HG02763 (cell line): ENCODE data around the gene LEFTY1.
A peak's percentile ranks its signal among the peaks of the same experiment; 100 is the strongest.
"Not testable (repeated sequence)": the region's sequence is repeated elsewhere in the genome, so short reads cannot be mapped to it uniquely, and the experiment has no call there.

Experiments used
- ATAC-seq: cut with Tn5 transposase; IDR thresholded peaks from one replicate; pipeline ENCODE4 v1.9.1; 2021; ENCODE audit warnings: mild to moderate bottlenecking, moderate library complexity; ENCODE audit not compliant: unreplicated experiment

The LEFTY1 gene

GRCh38 chr1:225889743-225890142, 797 bp upstream of the LEFTY1 start:
- no peak for ATAC-seq

DNA sequence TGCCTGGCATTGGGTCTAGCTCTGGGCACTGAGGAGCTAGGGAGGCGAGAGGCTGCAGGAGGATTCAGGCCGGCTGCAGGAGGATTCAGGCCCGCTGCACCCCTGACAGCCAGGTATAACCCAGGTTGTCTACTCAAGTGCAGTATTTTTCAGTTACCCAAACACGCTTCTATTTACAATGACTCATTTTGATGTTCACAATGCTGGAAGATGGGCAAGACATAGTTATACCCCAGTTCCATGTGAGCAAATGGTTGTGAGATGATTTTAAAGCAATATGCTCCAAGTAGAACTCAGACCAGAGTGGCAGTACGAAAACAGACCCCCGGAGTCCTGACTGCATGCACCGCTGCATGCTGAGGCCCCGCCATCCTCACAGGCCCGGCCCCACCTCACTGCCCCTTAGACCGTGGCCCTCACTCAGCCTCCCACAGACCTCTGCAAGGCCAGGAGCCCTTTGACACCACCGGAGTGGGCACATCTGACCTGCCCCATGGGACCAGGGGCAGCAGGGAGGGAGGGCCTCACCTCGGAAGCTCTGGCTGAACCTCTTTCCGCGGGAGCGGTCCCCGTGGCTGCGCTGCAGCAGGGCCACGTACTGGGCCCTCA, 553 bp downstream of the LEFTY1 start:
- no peak for ATAC-seq

DNA sequence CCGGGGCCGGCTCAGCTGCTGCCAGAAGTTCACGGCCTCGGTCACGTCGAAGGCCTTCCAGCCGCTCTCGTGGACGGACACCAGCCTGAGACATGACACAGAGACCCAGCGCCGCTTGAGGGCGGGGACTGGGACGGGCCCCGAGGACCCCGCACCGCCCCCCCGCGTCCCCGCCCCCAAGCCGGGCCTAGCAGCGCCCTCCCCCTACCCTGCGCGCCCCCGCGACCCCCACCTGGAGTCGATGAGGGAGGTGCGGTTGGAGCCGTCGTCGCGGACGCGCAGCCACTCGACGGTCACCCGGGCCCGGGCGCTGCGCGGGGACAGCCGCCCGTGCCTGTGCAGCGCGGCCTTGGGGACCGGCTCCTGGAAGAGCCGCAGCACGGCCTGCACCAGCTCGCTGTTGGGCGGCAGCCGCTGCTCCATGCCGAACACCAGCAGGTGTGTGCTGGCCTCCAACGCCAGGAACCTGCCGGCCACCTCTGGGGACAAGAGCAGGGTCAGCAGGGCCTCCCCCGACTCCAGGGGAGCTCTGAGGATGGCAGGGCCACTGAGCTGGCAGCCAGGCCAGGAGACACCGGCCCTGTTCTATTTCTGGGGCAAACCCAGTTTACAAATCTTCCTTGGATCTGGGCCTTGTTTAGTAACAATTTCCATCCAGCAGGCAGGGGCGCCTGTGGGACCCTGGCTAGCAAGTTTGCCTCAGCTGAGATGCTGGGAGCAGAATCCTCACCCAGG, 1.2 kb downstream of the LEFTY1 start:
- ATAC-seq: not testable (repeated sequence)

- ATAC-seq: no peak
Observed at GRCh38 chr1:225887030-225887314, 2.0 kb downstream of the LEFTY1 start.

DNA sequence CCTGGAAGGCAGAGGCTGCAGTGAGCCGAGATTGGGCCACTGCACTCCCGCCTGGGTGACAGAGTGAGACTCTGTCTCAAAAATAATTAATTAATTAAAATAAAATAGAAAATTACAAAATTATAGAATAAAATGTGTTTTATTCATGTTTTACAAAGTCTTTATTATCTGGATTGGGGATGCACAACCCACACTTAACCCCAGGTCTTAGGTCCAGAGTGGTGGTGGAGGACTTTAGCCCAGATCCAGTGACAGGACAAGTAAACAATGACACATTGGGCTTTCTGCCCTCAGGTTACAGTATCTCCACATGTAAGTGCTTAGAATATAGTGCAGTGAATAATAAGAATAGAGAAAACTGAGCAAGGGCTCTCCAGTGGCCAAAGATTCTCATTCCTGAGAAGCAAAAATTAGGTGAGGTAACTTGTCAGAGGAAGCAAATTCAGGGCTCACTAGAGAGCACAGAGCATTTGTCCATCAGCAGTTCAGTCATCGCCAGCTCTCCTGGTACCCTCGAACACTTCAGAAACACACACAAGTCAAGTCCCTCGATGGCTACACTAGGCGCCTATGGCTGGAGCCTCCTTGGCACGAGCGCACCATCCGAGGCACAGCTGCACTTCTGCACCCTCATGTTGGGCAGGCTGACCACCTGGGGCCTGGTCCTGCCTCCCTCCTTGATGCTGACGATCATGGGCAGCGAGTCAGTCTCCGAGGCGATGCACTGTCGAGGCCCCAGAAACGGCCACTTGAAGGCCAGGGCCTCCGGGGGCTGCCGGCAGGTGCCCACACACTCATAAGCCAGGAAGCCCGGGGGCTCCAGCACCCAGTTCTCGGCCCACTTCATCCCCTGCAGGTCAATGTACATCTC, 2.6 kb downstream of the LEFTY1 start:
- no peak for ATAC-seq

DNA sequence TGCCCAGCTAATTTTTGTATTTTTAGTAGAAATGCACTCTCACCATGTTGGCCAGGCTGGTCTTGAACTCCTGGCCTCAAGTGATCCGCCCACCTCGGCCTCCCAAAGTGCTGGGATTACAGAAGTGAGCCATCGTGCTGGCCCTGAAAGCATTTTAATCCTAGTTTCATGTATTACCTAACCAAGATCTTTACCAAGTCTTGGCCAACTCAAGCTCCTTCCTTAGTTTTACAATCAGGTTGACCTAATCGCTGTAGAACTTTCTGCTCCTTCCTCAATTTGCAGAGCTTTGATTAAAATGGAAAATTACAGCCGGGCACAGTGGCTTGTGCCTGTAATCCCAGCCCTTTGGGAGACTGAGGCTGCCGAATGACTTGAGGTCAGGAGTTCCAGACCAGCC, 3.6 kb downstream of the LEFTY1 start:
- ATAC-seq: no peak

GRCh38 chr1:225883616-225884265, 5.2 kb downstream of the LEFTY1 start:
- ATAC-seq: no peak

- peak; percentile 28 for ATAC-seq
Observed at GRCh38 chr1:225882694-225883615, 6.0 kb downstream of the LEFTY1 start.

- ATAC-seq: peak; percentile 67
Observed at GRCh38 chr1:225881959-225882693, 6.8 kb downstream of the LEFTY1 start, which contains the start of gene TMEM63A. Gene TMEM63A (minus strand): TSS chr1:225882380. CDS start chr1:225877580, 4,800 bp downstream.

DNA sequence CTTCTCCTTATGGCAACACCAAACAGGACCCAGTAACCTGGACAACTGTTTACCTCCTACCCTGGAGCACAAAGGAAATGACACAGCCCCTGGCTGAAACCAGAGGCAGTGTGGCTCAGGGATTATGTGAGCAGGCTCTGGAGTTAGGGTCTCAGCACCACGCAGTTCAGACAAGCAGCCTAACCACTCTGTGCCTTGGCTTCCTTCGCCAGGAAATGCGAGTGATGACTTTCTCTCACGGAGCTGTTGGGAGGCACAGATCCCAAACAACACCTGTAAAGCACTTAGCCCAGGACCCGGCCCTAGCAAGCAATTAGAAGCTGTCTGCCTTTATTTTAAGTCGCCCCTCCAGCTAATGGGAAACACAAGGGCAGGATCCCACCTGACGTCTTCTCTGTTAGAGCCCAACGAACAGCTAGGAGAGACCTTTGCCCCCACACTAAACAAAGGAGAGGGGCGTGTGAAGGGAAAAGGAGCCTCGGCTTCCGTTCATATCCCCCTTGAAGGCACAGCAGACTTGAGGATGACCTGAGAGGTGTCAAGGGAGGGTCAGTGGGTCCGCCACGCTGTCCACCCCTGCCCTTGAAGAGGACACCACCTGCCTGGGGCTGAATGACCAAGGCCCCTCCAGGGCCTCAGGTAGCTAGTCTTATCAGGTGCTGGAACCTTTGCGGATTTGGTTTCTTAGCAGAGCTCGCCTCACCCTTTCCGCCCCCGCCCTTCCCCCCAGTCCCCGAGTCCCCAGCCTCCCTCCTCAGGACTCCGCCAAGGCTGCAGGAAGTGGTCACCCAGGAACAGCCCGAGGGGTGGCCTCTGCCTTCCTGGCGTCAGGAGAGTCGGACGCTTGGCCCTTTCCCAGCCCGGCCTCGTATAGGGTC, 7.6 kb downstream of the LEFTY1 start:
- ATAC-seq: no peak

- ATAC-seq: no peak
Observed at GRCh38 chr1:225880636-225881035, 8.3 kb downstream of the LEFTY1 start.

DNA sequence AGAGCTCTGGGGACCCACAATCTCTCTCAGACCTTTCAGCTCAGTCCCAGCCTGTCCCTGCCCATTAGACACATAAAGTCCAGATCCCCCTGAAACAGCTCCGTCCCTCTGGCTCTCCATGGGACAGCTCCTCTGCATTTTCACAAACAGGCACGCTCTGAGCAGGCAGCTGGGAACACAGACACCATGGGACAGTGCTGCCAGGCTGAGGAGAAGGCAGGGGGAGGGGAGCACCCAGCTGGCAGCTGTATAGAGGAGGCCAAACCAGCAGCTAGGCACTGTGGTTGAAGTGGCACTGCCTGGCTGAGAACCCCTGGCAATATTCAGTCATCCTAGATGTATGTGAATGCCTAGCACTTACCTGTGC, 8.7 kb downstream of the LEFTY1 start:
- ATAC-seq: no peak

DNA sequence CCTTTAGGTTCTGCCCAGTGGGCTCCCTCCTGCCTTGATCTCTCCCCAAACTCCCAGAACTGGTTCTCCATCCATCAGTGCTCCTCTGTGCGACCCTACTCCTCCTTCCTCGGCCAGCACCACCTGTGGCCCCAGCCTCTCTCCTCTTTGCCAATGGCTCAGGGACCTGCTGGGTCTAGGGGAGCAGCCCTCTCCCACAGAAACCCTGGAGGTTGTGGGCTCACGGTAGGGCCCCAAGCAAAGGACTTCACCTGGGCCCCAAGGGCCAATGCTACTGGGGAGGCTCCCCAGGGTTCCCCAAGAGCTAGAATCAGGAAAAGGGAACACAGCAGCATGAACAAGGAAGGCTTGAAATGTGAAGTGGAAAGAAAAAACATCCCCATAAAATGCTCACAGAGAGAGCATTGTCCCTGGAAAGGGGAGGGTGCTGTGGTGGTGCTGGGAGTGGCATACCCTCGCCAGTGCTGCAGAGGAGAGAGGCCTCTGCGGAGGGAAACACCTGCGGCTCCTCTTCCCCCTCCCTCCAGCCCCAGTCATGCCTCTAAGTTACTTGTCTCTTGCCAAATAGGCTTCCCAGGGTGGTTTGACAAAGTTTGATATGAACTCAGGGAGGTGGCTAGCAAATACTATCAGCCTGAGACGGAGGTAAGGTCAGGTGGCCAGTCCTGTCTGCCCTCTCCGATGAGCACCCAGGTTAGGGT, 9.3 kb downstream of the LEFTY1 start:
- no peak for ATAC-seq

DNA sequence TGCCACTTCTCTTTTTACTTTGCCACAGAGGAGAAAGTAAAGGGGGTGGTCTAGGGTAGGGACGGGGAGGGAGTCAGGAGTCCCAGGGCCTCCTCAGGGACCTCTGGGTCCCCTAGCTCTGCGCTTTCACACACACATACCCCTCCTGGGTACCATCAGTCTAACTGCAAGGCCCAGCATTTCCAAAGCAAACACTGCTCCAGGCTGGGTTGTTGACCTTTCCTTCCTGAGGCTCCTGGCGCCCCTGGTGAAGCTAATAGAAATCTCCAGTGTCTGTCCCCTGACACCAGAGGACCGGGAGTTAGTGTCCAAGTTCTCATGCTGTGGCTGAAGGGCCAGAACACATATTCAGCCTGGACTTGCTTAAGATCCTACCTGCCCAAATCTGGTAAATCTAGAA, 10.7 kb downstream of the LEFTY1 start:
- no peak for ATAC-seq

- ATAC-seq: no peak
Observed at GRCh38 chr1:225877580-225877979, 11.4 kb downstream of the LEFTY1 start.

GRCh38 chr1:225876900-225877510, 11.9 kb downstream of the LEFTY1 start:
- ATAC-seq: no peak

GRCh38 chr1:225875044-225875815, 13.7 kb downstream of the LEFTY1 start:
- no peak for ATAC-seq
